GM23248 (cell line): ENCODE measurements around the gene NFIC.

ENCODE experiments used
- EZH2 ChIP-seq: fragments of 200-600 bp; sonication (generic); IDR thresholded peaks from 2 replicates; pipeline ENCODE4 v1.6.1; 2018; ENCODE audit warnings: antibody characterized with exemption, mild to moderate bottlenecking; ENCODE audit not compliant: insufficient read depth, poor library complexity, severe bottlenecking
- EZH2phosphoT487 ChIP-seq: fragments of 200-600 bp; sonication (generic); IDR thresholded peaks from 2 replicates; pipeline ENCODE4 v1.6.1; 2018; ENCODE audit warnings: antibody characterized with exemption, moderate library complexity, mild to moderate bottlenecking, low read depth; ENCODE audit not compliant: insufficient read depth

GRCh38 chr19:3346677-3347353, 19.6 kb upstream of the NFIC start:
- no peak for TF ChIP-seq EZH2phosphoT487
- no peak for TF ChIP-seq EZH2
